ENCODE measurements around the gene PRR7.

PRR7 gene

GRCh38 chr5:177444106-177445051 lies 2.2 kb upstream of the PRR7 start:
- TF ChIP-seq CTCF (IDR thresholded peaks at IDR 0.05; ENCODE audit: insufficient read depth, low read depth, low read length, missing control alignments), result no peak
- no peak overlapping the region for H3K4me3 ChIP-seq (ENCODE audit: low read length)
- DNase-seq (ENCODE audit: low read depth), result no peak

GRCh38 chr5:177445052-177445916 lies 1.3 kb upstream of the PRR7 start:
- H3K4me3 ChIP-seq (ENCODE audit: low read length), result no peak overlapping the region
- DNase-seq (ENCODE audit: low read depth), result no peak
- no peak for TF ChIP-seq CTCF (IDR thresholded peaks at IDR 0.05; ENCODE audit: insufficient read depth, low read depth, low read length, missing control alignments)

GRCh38 chr5:177445917-177446199 lies 756 bp upstream of the PRR7 start:
- no peak for TF ChIP-seq CTCF (IDR thresholded peaks at IDR 0.05; ENCODE audit: insufficient read depth, low read depth, low read length, missing control alignments)
- no peak for DNase-seq (ENCODE audit: low read depth)
- peak overlapping the region; percentile 54 for H3K4me3 ChIP-seq (ENCODE audit: low read length)

- DNase-seq (ENCODE audit: low read depth), result peak; percentile 42
- H3K4me3 ChIP-seq (ENCODE audit: low read length), result peak overlapping the region; percentile 30
- no peak for TF ChIP-seq CTCF (IDR thresholded peaks at IDR 0.05; ENCODE audit: insufficient read depth, low read depth, low read length, missing control alignments)
Measured at GRCh38 chr5:177447066-177447610, 524 bp downstream of the PRR7 start.

GRCh38 chr5:177447611-177448243 lies 1.1 kb downstream of the PRR7 start:
- no peak for TF ChIP-seq CTCF (IDR thresholded peaks at IDR 0.05; ENCODE audit: insufficient read depth, low read depth, low read length, missing control alignments)
- H3K4me3 ChIP-seq (ENCODE audit: low read length), result peak overlapping the region; percentile 20
- peak; percentile 49 for DNase-seq (ENCODE audit: low read depth)

- no peak overlapping the region for H3K4me3 ChIP-seq (ENCODE audit: low read length)
- no peak for TF ChIP-seq CTCF (IDR thresholded peaks at IDR 0.05; ENCODE audit: insufficient read depth, low read depth, low read length, missing control alignments)
- DNase-seq (ENCODE audit: low read depth), result no peak
Measured at GRCh38 chr5:177448244-177448950, 1.8 kb downstream of the PRR7 start.

All from epithelial cell of esophagus (primary cell).